ENCODE results near the gene SCAPER.

DNA sequence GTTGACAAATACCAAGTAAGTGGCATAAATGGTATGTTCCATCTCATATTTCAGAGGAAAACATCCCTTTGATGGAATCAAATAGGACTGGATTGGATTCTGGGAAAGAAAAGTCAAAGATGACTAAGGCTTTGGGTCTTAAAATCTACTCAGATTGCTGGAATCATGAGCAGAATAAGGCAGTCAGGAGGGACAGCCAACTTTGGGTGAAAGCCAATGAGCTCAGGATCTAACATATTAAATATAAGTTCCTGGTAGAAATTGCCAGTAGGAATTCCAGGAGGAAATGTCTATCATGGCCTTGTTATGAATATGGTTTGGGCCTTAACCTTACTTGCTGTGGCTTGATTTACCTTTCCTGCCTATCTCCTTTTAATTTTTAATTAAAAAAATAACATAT lies 513.3 kb downstream of the SCAPER start:
- no peak for TF ChIP-seq CTCF (conservative IDR thresholded peaks at IDR 0.05; ENCODE audit: low read depth, low read length)
- no peak for TF ChIP-seq NFE2L2 (IDR thresholded peaks at IDR 0.05; ENCODE audit: low read depth, low read length)
- TF ChIP-seq RAD21 (IDR thresholded peaks at IDR 0.05; ENCODE audit: low read length), result no peak
- TF ChIP-seq POLR2A (IDR thresholded peaks at IDR 0.05; ENCODE audit: low read depth, low read length), result no peak
- no peak for TF ChIP-seq MXI1 (IDR thresholded peaks at IDR 0.05; ENCODE audit: borderline replicate concordance, low read depth, low read length)
